Right cardiac atrium (tissue), 5 donors: Measurements from ENCODE around the gene TMEM181. TPM values are rescaled to one million over a fixed set of nuclear protein-coding genes. Genes with fewer than 3 reads are reported as not detected.

Source experiments
- ATAC-seq, 2 donors: fragments of 200-7000 bp; cut with Tn5 transposase; one replicate each; pipeline versions ENCODE4 v1.8.0 to v1.9.1; 2020; ENCODE audit warnings: moderate library complexity in 2 of 2, mild to moderate bottlenecking in 1 of 2
- DNase-seq, 3 donors: peaks; one replicate each; pipeline ENCODE4 v3.0.0-alpha.2; 2020
- H3K27ac ChIP-seq: one replicate; pipeline ENCODE4 v1.5.1; 2013; ENCODE audit warnings: mild to moderate bottlenecking, low read length, control low read depth, moderate library complexity
- H3K27me3 ChIP-seq: one replicate; pipeline ENCODE4 v1.6.1; 2013; ENCODE audit not compliant: control insufficient read depth, insufficient read depth
- H3K4me1 ChIP-seq: one replicate; pipeline ENCODE4 v1.6.1; 2013; ENCODE audit warnings: low read length; ENCODE audit not compliant: control insufficient read depth, insufficient read depth
- H3K4me3 ChIP-seq: one replicate; pipeline ENCODE4 v1.5.1; 2013; ENCODE audit warnings: low read length, control low read depth
- H3K9me3 ChIP-seq: one replicate; pipeline ENCODE4 v1.6.1; 2013; ENCODE audit warnings: low read length; ENCODE audit not compliant: control insufficient read depth
- WGBS: extraction: QIAGEN DNeasy Blood & Tissue Kit; methylation state at CpG from one replicate; pipeline ENCODE4 v1.1.7; 2013; 5-methylcytosine and 5-hydroxymethylcytosine counted together
- intact Hi-C, 4 donors: fragments of 100-400 bp; cut with DNase I; formaldehyde crosslinking; loops; one replicate each; pipeline versions ENCODE4 v1.11.0 to v1.14.0; 2022 to 2023
- polyA plus RNA-seq: library from polyadenylated mRNA; stranded (reverse); fragments of 200-250 nt; gene quantifications from one replicate; pipeline ENCODE4 v1.2.3, GENCODE V29; 2013
- total RNA-seq, 4 donors: library from RNA; stranded (reverse); fragmentation: NEBNext Ultra II Directional; extraction: Animal tissue kit (Norgen Biotek cat#: 25700); gene quantifications; one replicate each; pipeline ENCODE4 v1.2.1, GENCODE V29; 2021
- donor health status: healthy with polysubstance abuse.
- donor health status: DM: no; HTN: yes; CAD: no.
- donor health status: DM: no; HTN: no; CAD: no.
- donor health status: DM: no; HTN: yes; CAD: no; lungs with severe emphysema.
- donor health status: DM: yes; HTN: yes; CAD: no.

TMEM181 gene
- total and polyA plus RNA-seq, 5 donors: 7.4 to 24.5 (median 16.9) TPM

GRCh38 chr6:158634695-158635426, 75.0 kb downstream of the TMEM181 start:
- no peak for DNase-seq
- Histone ChIP-seq H3K9me3 (no peaks in the 10 kb centered on the region), H3K27ac (no peak overlapping the region), H3K27me3 (no peaks in the 10 kb centered on the region), H3K4me1 (peaks cover 21% of the 10 kb centered on the region), H3K4me3 (no peak overlapping the region)
- intact Hi-C loops: no loop called here
- WGBS: 69% methylated on average over 6 of the region's 6 CpGs
- no peak for ATAC-seq

- WGBS: 86% methylated on average over 7 of the region's 7 CpGs
- H3K4me3 ChIP-seq: no peak overlapping the region
- intact Hi-C loops: no loop called here
- no peaks in the 10 kb centered on the region for H3K27me3 ChIP-seq
- no peak for DNase-seq
- peaks cover 24% of the 10 kb centered on the region for H3K4me1 ChIP-seq
- H3K27ac ChIP-seq: no peak overlapping the region
- no peaks in the 10 kb centered on the region for H3K9me3 ChIP-seq
- ATAC-seq: no peak
Measured at GRCh38 chr6:158635427-158636073, 75.7 kb downstream of the TMEM181 start.

- WGBS: 94% methylated on average over 8 of the region's 8 CpGs
- no peak for DNase-seq
- ATAC-seq: no peak
- H3K4me1 ChIP-seq: peaks cover 15% of the 10 kb centered on the region
- H3K27me3 ChIP-seq: no peaks in the 10 kb centered on the region
- H3K9me3 ChIP-seq: no peaks in the 10 kb centered on the region
- intact Hi-C loops: no loop called here
- H3K27ac ChIP-seq: no peak overlapping the region
- no peak overlapping the region for H3K4me3 ChIP-seq
Measured at GRCh38 chr6:158636778-158637177, 76.9 kb downstream of the TMEM181 start.

- H3K27me3 ChIP-seq: no peaks in the 10 kb centered on the region
- intact Hi-C loops: no loop called here
- peaks cover 13% of the 10 kb centered on the region for H3K4me1 ChIP-seq
- H3K9me3 ChIP-seq: no peaks in the 10 kb centered on the region
- H3K27ac ChIP-seq: peak overlapping the region; percentile 64
- DNase-seq: no peak
- no peak for ATAC-seq
- H3K4me3 ChIP-seq: no peak overlapping the region
- 50% methylated on average over 3 of the region's 3 CpGs for WGBS
Measured at GRCh38 chr6:158638324-158638854, 78.5 kb downstream of the TMEM181 start.

GRCh38 chr6:158639056-158639455, 79.2 kb downstream of the TMEM181 start:
- intact Hi-C loops: no loop called here
- Histone ChIP-seq H3K4me1 (peaks cover 13% of the 10 kb centered on the region), H3K27me3 (no peaks in the 10 kb centered on the region), H3K27ac (peak overlapping the region; percentile 70), H3K4me3 (no peak overlapping the region), H3K9me3 (no peaks in the 10 kb centered on the region)
- 83% methylated on average over 5 of the region's 5 CpGs for WGBS
- DNase-seq (no peak), ATAC-seq (no peak)

GRCh38 chr6:158640519-158640918, 80.6 kb downstream of the TMEM181 start:
- Histone ChIP-seq H3K4me1 (peaks cover 13% of the 10 kb centered on the region), H3K9me3 (no peaks in the 10 kb centered on the region), H3K4me3 (no peak overlapping the region), H3K27ac (peak overlapping the region; percentile 1), H3K27me3 (no peaks in the 10 kb centered on the region)
- 72% methylated on average over 2 of the region's 2 CpGs for WGBS
- ATAC-seq (no peak), DNase-seq (no peak)
- intact Hi-C loops: loop anchor here in 1 of 4 donors (10.0 kb wide), 1 partner anchor 54 kb away; no protein-coding TSS in a partner anchor

GRCh38 chr6:158642097-158642601, 82.3 kb downstream of the TMEM181 start:
- intact Hi-C loops: loop anchor here in 1 of 4 donors (10.0 kb wide), 1 partner anchor 53 kb away; no protein-coding TSS in a partner anchor

GRCh38 chr6:158643836-158644230, 83.9 kb downstream of the TMEM181 start:
- ATAC-seq (no peak), DNase-seq (no peak)
- H3K4me1 ChIP-seq: peaks cover 12% of the 10 kb centered on the region
- H3K4me3 ChIP-seq: peak overlapping the region; percentile 68
- intact Hi-C loops: loop anchor here in 1 of 4 donors (10.0 kb wide), 1 partner anchor 51 kb away; no protein-coding TSS in a partner anchor
- peak overlapping the region; percentile 84 for H3K27ac ChIP-seq
- H3K27me3 ChIP-seq: no peaks in the 10 kb centered on the region
- H3K9me3 ChIP-seq: no peaks in the 10 kb centered on the region
- under 1% methylated on average over 21 of the region's 21 CpGs for WGBS

More at GRCh38 chr6:158642097-158642601, 82.3 kb downstream of the TMEM181 start:
- Histone ChIP-seq H3K27ac (peak overlapping the region; percentile 63), H3K4me1 (peaks cover 13% of the 10 kb centered on the region), H3K4me3 (no peak overlapping the region), H3K9me3 (no peaks in the 10 kb centered on the region), H3K27me3 (no peaks in the 10 kb centered on the region)
- ATAC-seq: peak; percentile 3 to 22
- peak in 1 of 3 donors; percentile 44 for DNase-seq
- WGBS: 37% methylated on average over 8 of the region's 8 CpGs

GRCh38 chr6:158644231-158645063, 84.6 kb downstream of the TMEM181 start, which contains the start of gene DYNLT1:
Gene DYNLT1, minus strand, starts transcription at chr6:158644743. Its CDS starts 35 bp downstream, at chr6:158644708.
- peak within 1 kb of the TSS; percentile 84 for H3K27ac ChIP-seq
- H3K9me3 ChIP-seq: no peaks in the 10 kb centered on the region
- intact Hi-C loops: loop anchor here in 1 of 4 donors (10.0 kb wide), 1 partner anchor 50 kb away; no protein-coding TSS in a partner anchor
- under 1% methylated on average over 79 of the region's 81 CpGs for WGBS
- DNase-seq (peak; percentile 96 to 98 (median 98)), ATAC-seq (peak; percentile 96 to 97)
- H3K4me1 ChIP-seq: peaks cover 7% of the 10 kb centered on the region
- peak within 1 kb of the TSS; percentile 68 for H3K4me3 ChIP-seq
- no peaks in the 10 kb centered on the region for H3K27me3 ChIP-seq
